Activated gamma-delta T cell (primary cell): Measurements from ENCODE around the gene NEURL1B.
A peak's percentile ranks its signal among the peaks of the same experiment; 100 is the strongest.
"Not testable (repeated sequence)": the region's sequence is repeated elsewhere in the genome, so short reads cannot be mapped to it uniquely, and the experiment has no call there.

Experiments
- DNase-seq: peaks from one replicate; lab custom pipeline; 2025; lab: John Stamatoyannopoulos, UW

NEURL1B gene

GRCh38 chr5:172695232-172696054 is 54.4 kb downstream of the NEURL1B start:
- no peak for DNase-seq

GRCh38 chr5:172696171-172696849 is 55.2 kb downstream of the NEURL1B start:
- no peak for DNase-seq

- peak; percentile 25 for DNase-seq
Measured at GRCh38 chr5:172697123-172698121, 56.4 kb downstream of the NEURL1B start.

GRCh38 chr5:172699423-172699822 is 58.4 kb downstream of the NEURL1B start:
- no peak for DNase-seq

GRCh38 chr5:172699999-172700364 is 58.9 kb downstream of the NEURL1B start:
- DNase-seq = no peak

GRCh38 chr5:172700365-172701290 is 59.6 kb downstream of the NEURL1B start:
- no peak for DNase-seq

- DNase-seq = no peak
Measured at GRCh38 chr5:172701291-172701656, 60.2 kb downstream of the NEURL1B start.

GRCh38 chr5:172703952-172704351 is 62.9 kb downstream of the NEURL1B start:
- no peak for DNase-seq

GRCh38 chr5:172705576-172706084 is 64.6 kb downstream of the NEURL1B start:
- DNase-seq = no peak

GRCh38 chr5:172706796-172707195 is 65.7 kb downstream of the NEURL1B start:
- no peak for DNase-seq

GRCh38 chr5:172707285-172708182 is 66.5 kb downstream of the NEURL1B start:
- DNase-seq = no peak

GRCh38 chr5:172708183-172708505 is 67.1 kb downstream of the NEURL1B start:
- no peak for DNase-seq

- no peak for DNase-seq
Measured at GRCh38 chr5:172710676-172711075, 69.6 kb downstream of the NEURL1B start.

GRCh38 chr5:172711321-172711861 is 70.3 kb downstream of the NEURL1B start:
- DNase-seq = not testable (repeated sequence)

GRCh38 chr5:172712610-172713009 is 71.5 kb downstream of the NEURL1B start:
- no peak for DNase-seq

GRCh38 chr5:172713113-172713808 is 72.2 kb downstream of the NEURL1B start:
- peak; percentile 29 for DNase-seq

GRCh38 chr5:172713809-172714490 is 72.9 kb downstream of the NEURL1B start:
- no peak for DNase-seq
